HG03103 (cell line): ENCODE results near the gene DCST1.

ENCODE experiments used
- ATAC-seq: cut with Tn5 transposase; IDR thresholded peaks from one replicate; pipeline ENCODE4 v1.9.1; 2021; ENCODE audit warnings: low read depth; ENCODE audit not compliant: unreplicated experiment

The DCST1 gene

DNA sequence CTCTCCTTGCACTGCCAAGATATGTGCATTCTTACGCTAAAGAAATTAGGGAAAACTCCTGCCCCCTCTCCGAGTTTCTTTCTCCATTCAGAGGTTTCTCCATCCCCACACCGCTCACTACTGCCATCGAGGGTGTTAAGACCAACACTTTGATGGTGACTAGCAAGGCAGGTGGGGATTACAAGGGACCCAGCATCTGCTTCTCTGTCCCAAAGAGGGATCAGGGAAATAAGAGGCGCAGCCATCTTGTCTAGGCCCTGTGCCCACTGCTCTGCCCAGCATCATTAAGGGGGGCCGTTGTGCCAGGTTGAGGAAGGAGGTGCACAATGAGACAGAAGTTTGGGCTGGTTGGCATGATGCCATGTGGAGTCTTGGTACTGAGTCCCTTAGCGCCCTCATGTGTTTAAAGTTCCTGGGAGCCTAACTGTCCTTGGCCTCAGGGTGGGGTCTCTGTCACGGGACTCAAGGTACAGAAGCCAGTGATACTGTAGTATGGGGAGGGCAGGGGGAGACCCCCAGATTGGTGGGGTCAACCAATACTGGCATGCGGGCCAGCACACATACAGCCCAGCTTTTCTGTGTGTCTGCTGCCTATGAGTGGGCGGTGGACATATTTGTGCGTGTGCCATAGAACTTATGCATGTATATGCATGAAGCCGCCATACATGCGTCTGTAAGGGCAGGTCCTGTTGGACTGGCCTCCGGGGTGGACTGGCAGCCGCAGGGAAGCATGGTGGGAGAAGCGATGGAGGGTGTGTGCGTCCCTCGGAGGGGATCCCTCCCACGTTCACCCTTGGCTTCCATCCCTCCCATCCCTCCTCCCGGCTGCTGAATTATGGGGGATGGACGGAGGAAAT is 50.5 kb downstream of the DCST1 start:
- ATAC-seq = no peak

DNA sequence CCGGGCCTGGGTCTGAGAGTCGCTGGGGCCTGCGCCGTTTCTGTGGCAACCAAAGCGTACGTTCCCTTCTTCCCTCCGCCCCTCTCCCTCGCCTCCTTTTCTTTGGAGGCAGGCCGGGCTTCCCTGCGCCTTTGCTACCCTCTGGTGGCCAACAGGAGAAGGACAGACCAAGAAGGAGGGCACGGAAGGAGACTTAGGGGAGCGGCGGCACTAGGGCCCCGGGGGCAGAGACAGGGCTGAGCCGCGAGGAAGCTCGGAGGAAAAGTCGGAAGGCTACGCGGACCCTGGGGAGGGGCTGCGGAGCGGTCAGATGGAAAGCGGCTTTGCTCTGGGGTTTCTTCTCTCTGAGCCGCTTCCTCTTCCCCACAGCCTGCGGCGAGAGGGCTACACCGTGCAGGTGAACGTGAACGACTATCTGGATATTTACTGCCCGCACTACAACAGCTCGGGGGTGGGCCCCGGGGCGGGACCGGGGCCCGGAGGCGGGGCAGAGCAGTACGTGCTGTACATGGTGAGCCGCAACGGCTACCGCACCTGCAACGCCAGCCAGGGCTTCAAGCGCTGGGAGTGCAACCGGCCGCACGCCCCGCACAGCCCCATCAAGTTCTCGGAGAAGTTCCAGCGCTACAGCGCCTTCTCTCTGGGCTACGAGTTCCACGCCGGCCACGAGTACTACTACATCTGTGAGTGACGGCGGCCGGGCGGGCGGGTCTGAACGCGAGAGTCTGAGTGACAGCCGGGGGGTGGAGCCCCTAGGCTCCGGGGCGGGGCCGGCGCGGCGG is 51.3 kb downstream of the DCST1 start:
- ATAC-seq = peak; percentile 61

DNA sequence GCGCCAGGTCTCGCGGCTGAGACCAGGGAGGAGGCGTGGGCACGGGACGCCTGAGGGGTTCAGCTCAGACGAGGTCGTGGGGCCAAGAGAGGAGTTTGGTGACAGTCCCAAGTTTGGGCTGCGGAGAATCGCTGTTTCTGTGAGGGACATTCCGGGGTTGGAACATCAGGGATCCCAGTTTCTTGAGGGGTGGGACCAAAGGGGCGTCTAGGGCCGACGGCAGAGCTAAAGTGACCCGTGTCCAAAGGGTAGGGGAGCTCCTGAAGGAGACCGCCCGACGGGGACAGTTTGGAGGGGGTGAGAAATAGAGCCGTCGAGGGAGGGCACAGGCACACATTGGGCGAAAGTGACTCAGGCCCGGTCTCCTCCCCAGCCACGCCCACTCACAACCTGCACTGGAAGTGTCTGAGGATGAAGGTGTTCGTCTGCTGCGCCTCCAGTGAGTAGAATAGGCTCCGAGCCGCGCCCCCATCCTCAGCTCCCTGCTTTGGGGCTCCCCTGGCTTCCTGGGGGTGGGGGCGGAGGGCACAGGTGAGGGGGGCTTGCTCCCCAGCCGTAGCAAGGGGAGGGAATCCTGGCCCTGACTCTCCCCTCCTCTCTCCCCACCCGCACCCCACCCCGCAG is 52.0 kb downstream of the DCST1 start:
- no peak for ATAC-seq

DNA sequence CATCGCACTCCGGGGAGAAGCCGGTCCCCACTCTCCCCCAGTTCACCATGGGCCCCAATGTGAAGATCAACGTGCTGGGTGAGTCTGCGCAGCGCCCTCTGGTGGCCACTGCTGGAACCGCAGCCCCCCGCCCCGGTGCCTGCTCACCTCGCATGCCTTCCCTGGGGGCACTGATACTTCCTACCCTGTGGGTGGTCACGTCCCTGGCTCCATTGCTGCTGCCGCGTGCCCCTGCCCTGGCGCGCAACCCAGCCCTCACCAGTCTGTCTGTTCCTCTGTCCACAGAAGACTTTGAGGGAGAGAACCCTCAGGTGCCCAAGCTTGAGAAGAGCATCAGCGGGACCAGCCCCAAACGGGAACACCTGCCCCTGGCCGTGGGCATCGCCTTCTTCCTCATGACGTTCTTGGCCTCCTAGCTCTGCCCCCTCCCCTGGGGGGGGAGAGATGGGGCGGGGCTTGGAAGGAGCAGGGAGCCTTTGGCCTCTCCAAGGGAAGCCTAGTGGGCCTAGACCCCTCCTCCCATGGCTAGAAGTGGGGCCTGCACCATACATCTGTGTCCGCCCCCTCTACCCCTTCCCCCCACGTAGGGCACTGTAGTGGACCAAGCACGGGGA is 52.6 kb downstream of the DCST1 start:
- no peak for ATAC-seq

DNA sequence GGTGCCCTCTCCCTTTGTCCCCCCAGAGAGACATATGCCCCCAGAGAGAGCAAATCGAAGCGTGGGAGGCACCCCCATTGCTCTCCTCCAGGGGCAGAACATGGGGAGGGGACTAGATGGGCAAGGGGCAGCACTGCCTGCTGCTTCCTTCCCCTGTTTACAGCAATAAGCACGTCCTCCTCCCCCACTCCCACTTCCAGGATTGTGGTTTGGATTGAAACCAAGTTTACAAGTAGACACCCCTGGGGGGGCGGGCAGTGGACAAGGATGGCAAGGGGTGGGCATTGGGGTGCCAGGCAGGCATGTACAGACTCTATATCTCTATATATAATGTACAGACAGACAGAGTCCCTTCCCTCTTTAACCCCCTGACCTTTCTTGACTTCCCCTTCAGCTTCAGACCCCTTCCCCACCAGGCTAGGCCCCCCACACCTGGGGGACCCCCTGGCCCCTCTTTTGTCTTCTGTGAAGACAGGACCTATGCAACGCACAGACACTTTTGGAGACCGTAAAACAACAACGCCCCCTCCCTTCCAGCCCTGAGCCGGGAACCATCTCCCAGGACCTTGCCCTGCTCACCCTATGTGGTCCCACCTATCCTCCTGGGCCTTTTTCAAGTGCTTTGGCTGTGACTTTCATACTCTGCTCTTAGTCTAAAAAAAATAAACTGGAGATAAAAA is 53.4 kb downstream of the DCST1 start:
- no peak for ATAC-seq

DNA sequence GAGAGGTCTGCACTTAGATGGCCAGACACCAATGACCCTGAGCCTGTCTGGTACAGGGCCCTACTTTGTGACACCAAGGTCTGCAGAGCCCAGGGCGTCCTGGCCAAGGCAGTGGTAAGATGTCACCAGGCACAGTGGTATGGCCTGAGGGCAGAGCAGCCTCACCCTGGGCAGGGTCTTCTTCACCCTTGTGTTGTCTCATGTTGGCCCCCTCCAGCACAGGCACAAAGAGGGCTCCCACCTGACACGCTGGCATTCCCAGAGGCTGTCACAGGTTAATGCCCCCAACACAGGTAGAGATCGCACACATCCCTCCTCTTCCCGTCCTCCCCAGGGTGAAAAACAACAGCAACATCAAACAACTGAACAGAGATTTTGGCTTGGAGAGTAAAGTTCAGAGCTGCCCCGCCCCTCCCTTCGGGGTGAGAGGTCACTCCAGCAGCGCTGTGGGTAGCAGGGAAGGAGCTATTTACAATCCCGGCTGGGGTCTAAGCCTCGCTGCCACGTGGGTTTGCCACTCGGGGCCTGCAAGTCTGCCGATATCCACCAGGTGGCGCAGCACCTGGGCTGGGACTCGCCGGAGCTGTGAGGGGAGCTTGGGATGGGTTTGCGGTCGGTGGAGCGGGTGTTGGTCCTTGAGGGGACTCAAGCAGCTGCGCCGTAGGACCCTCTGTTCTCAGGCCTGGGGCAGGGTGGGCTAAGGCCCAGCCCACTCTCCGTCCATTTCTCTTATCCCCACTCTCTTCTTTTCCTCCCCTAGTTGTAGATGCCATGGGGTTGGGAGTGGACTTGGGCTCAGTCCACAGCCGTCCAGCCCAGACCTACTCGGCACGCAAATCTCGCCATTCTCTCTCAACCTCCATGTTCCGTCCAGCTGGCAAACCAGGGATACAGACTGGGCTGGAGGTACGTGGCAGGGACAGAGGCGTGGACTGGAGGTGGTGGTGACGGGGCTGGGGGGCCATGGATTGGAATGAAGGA is 57.7 kb downstream of the DCST1 start:
- ATAC-seq = no peak

DNA sequence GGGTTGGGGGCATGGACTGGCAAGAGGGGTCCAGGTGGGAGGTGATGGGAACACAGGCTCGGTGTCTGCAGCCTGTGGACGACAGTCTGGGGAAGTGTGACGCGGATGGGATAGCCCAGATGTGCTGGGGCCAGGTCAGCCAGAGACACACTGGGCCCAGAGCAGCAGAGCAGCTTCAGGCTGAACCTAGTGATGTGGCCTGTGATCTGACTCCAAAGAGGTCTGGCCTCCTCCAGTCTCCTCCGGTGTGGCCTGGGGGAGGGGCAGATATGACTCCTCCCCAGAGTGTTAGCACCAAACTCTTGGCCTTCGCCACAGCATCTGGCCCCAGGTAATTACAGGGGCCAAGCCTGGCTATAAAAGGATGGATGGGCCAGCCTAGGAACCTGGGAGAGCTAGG is 58.5 kb downstream of the DCST1 start:
- ATAC-seq = no peak

DNA sequence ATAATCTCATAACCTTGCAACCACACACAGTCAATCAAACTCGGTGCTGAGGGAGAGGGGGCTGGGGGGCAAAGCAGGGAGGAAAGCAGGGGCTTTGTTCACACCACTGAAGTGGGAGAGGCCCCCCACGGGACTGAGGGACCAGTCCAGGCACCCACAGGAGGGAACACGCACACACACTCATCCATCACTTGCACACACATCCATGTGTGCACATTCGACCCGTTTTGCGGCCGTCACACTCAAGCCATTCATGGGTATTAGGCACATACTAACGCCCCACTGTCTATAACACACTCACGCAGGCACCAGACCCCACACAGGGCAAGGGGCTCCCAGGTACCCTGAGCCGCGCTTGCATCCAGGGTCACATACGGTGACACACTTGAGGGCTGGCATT is 59.0 kb downstream of the DCST1 start:
- ATAC-seq = no peak

DNA sequence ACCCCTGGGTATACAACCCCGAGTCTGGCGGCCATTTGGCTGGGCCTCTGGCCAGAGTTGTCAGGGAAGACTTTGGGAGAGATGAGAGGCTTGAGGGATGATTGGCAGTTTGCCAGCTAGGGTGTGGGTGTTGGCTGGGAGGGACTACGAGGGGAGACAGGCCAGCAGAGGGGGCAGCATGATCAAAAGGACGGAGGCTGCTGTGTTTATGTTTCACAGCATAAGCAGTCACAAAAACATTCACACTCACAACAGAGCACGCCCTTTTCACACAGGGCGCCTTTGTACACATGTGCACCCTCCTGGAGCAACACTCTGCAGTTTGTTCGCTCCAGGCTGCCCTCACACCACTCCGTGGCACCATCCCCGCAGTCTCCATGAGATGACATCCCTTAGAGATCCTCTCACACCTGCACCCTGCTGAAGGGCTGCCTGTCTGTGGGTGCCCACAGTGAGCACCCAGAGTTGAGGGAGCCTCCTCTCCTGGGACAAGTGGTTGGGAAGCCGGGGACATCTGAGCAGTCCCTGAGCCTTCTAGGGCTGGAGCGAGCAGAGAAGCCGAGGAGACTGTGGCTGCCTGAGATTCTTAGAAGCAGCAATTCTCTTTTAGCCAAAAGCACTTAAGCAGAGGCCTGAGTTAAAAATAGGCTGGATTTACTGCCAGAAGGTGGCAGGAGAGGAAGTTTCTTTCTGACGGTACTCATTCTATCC is 60.4 kb downstream of the DCST1 start:
- ATAC-seq = no peak

DNA sequence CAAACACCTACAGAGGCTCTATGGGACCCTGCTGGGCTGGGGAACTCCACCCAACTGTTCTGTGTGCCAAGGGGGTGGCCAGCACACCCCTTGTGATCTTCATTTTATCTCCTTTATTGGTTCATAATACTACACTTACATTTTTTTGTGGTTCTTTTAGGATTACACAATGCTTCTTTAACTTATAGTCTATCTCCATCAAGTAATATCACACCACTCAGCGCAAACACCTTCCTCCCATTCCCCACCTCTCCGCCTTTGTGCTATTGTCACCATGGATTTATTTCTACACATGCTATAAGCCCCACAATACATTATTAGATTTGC is 61.0 kb downstream of the DCST1 start:
- ATAC-seq = no peak

DNA sequence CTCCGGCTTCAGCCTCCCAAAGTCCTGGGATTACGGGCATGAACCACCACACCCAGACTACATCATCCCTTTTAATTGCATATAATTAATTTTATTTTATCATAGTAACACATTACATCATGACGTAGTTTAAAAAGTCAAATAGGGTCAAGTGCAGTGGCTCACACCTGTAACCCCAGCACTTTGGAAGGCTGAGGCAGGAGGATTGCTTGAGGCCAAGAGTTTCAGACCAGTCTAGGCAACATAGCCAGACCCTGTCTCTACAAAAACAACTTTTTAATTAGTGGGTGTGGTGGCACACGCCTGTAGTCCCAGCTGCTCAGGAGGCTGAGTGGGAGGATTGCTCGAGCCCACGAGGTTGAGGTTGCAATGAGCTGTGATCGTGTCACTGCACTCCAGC is 65.7 kb downstream of the DCST1 start:
- ATAC-seq = no peak
